HG03280 (cell line): Measurements from ENCODE around the gene SMAD1.
A peak's percentile ranks its signal among the peaks of the same experiment; 100 is the strongest.

ENCODE experiments used
- ATAC-seq: cut with Tn5 transposase; IDR thresholded peaks from one replicate; pipeline ENCODE4 v1.9.1; 2021; ENCODE audit warnings: mild to moderate bottlenecking, moderate library complexity; ENCODE audit not compliant: unreplicated experiment

SMAD1 gene

GRCh38 chr4:145488310-145488709, 6.7 kb downstream of the SMAD1 start:
- no peak for ATAC-seq

GRCh38 chr4:145489556-145489955, 7.9 kb downstream of the SMAD1 start:
- ATAC-seq = no peak

- ATAC-seq = no peak
These were observed 8.7 kb downstream of the SMAD1 start for GRCh38 chr4:145490361-145490760.

GRCh38 chr4:145490796-145491195, 9.1 kb downstream of the SMAD1 start:
- no peak for ATAC-seq

- no peak for ATAC-seq
These were observed 10.7 kb downstream of the SMAD1 start for GRCh38 chr4:145492376-145492775.

GRCh38 chr4:145493166-145493565, 11.5 kb downstream of the SMAD1 start:
- ATAC-seq = no peak

- ATAC-seq = no peak
These were observed 13.1 kb downstream of the SMAD1 start for GRCh38 chr4:145494666-145495270.

GRCh38 chr4:145496292-145496691, 14.6 kb downstream of the SMAD1 start:
- no peak for ATAC-seq

- no peak for ATAC-seq
These were observed 15.8 kb downstream of the SMAD1 start for GRCh38 chr4:145497199-145498149.

GRCh38 chr4:145498430-145498829, 16.8 kb downstream of the SMAD1 start:
- peak; percentile 79 for ATAC-seq

- peak; percentile 57 for ATAC-seq
These were observed 19.5 kb downstream of the SMAD1 start for GRCh38 chr4:145501051-145501660.

- ATAC-seq = no peak
These were observed 21.2 kb downstream of the SMAD1 start for GRCh38 chr4:145502809-145503208.

- no peak for ATAC-seq
These were observed 21.9 kb downstream of the SMAD1 start for GRCh38 chr4:145503486-145504072.

- ATAC-seq = no peak
These were observed 24.3 kb downstream of the SMAD1 start for GRCh38 chr4:145505995-145506394.

- no peak for ATAC-seq
These were observed 26.0 kb downstream of the SMAD1 start for GRCh38 chr4:145507636-145508035.

- no peak for ATAC-seq
These were observed 30.4 kb downstream of the SMAD1 start for GRCh38 chr4:145511913-145512522.

- no peak for ATAC-seq
These were observed 31.5 kb downstream of the SMAD1 start for GRCh38 chr4:145513020-145513621.

GRCh38 chr4:145520172-145520571, 38.5 kb downstream of the SMAD1 start:
- ATAC-seq = no peak

- ATAC-seq = no peak
These were observed 39.6 kb downstream of the SMAD1 start for GRCh38 chr4:145521282-145521681.

GRCh38 chr4:145523117-145523516, 41.5 kb downstream of the SMAD1 start:
- no peak for ATAC-seq

- ATAC-seq = no peak
These were observed 42.9 kb downstream of the SMAD1 start for GRCh38 chr4:145524552-145524951.
